ENCODE results near the gene BNC2. TPM values are rescaled to one million over a fixed set of nuclear protein-coding genes. Genes with fewer than 3 reads are reported as not detected.
"Not testable (repeated sequence)": the region's sequence is repeated elsewhere in the genome, so short reads cannot be mapped to it uniquely, and the experiment has no call there.

Gene BNC2
- not detected for total RNA-seq

GRCh38 chr9:16870596-16871335 lies at the start of gene BNC2:
BNC2 (minus strand) TSS chr9:16870670; CDS start chr9:16870648, 22 bp downstream.
- H3K36me3 Mint-ChIP-seq: peaks cover 0 to 6% of the 10 kb centered on the region in 2 donors
- no peaks in the 10 kb centered on the region for H3K9me3 Mint-ChIP-seq
- no peak for DNase-seq (ENCODE audit: low spot score in 2 of 2)
- no peak within 1 kb of the TSS for H3K27ac Mint-ChIP-seq
- no peak for ATAC-seq

- peaks cover 0 to 7% of the 10 kb centered on the region in 2 donors for H3K36me3 Mint-ChIP-seq
- ATAC-seq: no peak
- H3K9me3 Mint-ChIP-seq: peaks cover 21 to 24% of the 10 kb centered on the region in 2 donors
- no peak overlapping the region for H3K27ac Mint-ChIP-seq
- no peak for DNase-seq (ENCODE audit: low spot score in 2 of 2)
Measured at GRCh38 chr9:16918920-16919319, 48.5 kb upstream of the BNC2 start.

GRCh38 chr9:16915126-16915831 lies 44.8 kb upstream of the BNC2 start:
- DNase-seq (ENCODE audit: low spot score in 2 of 2): no peak
- no peak overlapping the region for H3K27ac Mint-ChIP-seq
- ATAC-seq: no peak
- H3K9me3 Mint-ChIP-seq: peaks cover 20 to 21% of the 10 kb centered on the region in 2 donors
- H3K36me3 Mint-ChIP-seq: peaks cover 0 to 7% of the 10 kb centered on the region in 2 donors

- peaks cover 16% of the 10 kb centered on the region in 2 donors for H3K9me3 Mint-ChIP-seq
- no peaks in the 10 kb centered on the region for H3K36me3 Mint-ChIP-seq
- DNase-seq (ENCODE audit: low spot score in 2 of 2) (no peak), ATAC-seq (no peak)
- no peak overlapping the region for H3K27ac Mint-ChIP-seq
Measured at GRCh38 chr9:16912197-16912596, 41.7 kb upstream of the BNC2 start.

- not testable (repeated sequence) for ATAC-seq; H3K36me3 Mint-ChIP-seq; H3K27ac Mint-ChIP-seq; DNase-seq (ENCODE audit: low spot score in 2 of 2)
- H3K9me3 Mint-ChIP-seq: peaks cover 13 to 14% of the 10 kb centered on the region in 2 donors
Measured at GRCh38 chr9:16908206-16908605, 37.7 kb upstream of the BNC2 start.

- Mint-ChIP-seq H3K27ac (no peak overlapping the region), H3K9me3 (peaks cover 12 to 16% of the 10 kb centered on the region in 2 donors), H3K36me3 (peaks cover 0 to 5% of the 10 kb centered on the region in 2 donors)
- DNase-seq (ENCODE audit: low spot score in 2 of 2) (no peak), ATAC-seq (no peak)
Measured at GRCh38 chr9:16904655-16905054, 34.2 kb upstream of the BNC2 start.

GRCh38 chr9:16901590-16901989 lies 31.1 kb upstream of the BNC2 start:
- H3K27ac Mint-ChIP-seq: no peak overlapping the region
- peaks cover 11% of the 10 kb centered on the region in 2 donors for H3K9me3 Mint-ChIP-seq
- DNase-seq (ENCODE audit: low spot score in 2 of 2) (no peak), ATAC-seq (no peak)
- peaks cover 0 to 5% of the 10 kb centered on the region in 2 donors for H3K36me3 Mint-ChIP-seq

GRCh38 chr9:16899606-16900005 lies 29.1 kb upstream of the BNC2 start:
- H3K36me3 Mint-ChIP-seq: peaks cover 5 to 6% of the 10 kb centered on the region in 2 donors
- DNase-seq (ENCODE audit: low spot score in 2 of 2): no peak
- H3K9me3 Mint-ChIP-seq: peaks cover 6 to 13% of the 10 kb centered on the region in 2 donors
- no peak for ATAC-seq
- no peak overlapping the region for H3K27ac Mint-ChIP-seq

- ATAC-seq (no peak), DNase-seq (ENCODE audit: low spot score in 2 of 2) (no peak)
- peaks cover 5 to 6% of the 10 kb centered on the region in 2 donors for H3K36me3 Mint-ChIP-seq
- peaks cover 6 to 13% of the 10 kb centered on the region in 2 donors for H3K9me3 Mint-ChIP-seq
- no peak overlapping the region for H3K27ac Mint-ChIP-seq
Measured at GRCh38 chr9:16898464-16898863, 28.0 kb upstream of the BNC2 start.

GRCh38 chr9:16888594-16888993 lies 18.1 kb upstream of the BNC2 start:
- DNase-seq (ENCODE audit: low spot score in 2 of 2) (no peak), ATAC-seq (no peak)
- peaks cover 9 to 10% of the 10 kb centered on the region in 2 donors for H3K9me3 Mint-ChIP-seq
- H3K36me3 Mint-ChIP-seq: peaks cover 1 to 3% of the 10 kb centered on the region in 2 donors
- no peak overlapping the region for H3K27ac Mint-ChIP-seq

- no peak for DNase-seq (ENCODE audit: low spot score in 2 of 2)
- Mint-ChIP-seq H3K36me3 (peaks cover 8 to 16% of the 10 kb centered on the region in 2 donors), H3K27ac (no peak overlapping the region), H3K9me3 (peaks cover 19 to 22% of the 10 kb centered on the region in 2 donors)
- ATAC-seq: no peak
Measured at GRCh38 chr9:16885931-16886330, 15.5 kb upstream of the BNC2 start.

GRCh38 chr9:16884952-16885513 lies 14.6 kb upstream of the BNC2 start:
- DNase-seq (ENCODE audit: low spot score in 2 of 2): no peak
- peaks cover 19 to 25% of the 10 kb centered on the region in 2 donors for H3K9me3 Mint-ChIP-seq
- no peak for ATAC-seq
- no peak overlapping the region for H3K27ac Mint-ChIP-seq
- H3K36me3 Mint-ChIP-seq: peaks cover 8 to 16% of the 10 kb centered on the region in 2 donors

GRCh38 chr9:16884373-16884772 lies 13.9 kb upstream of the BNC2 start:
- Mint-ChIP-seq H3K27ac (no peak overlapping the region), H3K9me3 (peaks cover 19 to 25% of the 10 kb centered on the region in 2 donors), H3K36me3 (peaks cover 8 to 16% of the 10 kb centered on the region in 2 donors)
- DNase-seq (ENCODE audit: low spot score in 2 of 2): no peak
- ATAC-seq: no peak

GRCh38 chr9:16883586-16883985 lies 13.1 kb upstream of the BNC2 start:
- Mint-ChIP-seq H3K36me3 (peaks cover 8 to 16% of the 10 kb centered on the region in 2 donors), H3K9me3 (peaks cover 19 to 25% of the 10 kb centered on the region in 2 donors), H3K27ac (no peak overlapping the region)
- ATAC-seq (no peak), DNase-seq (ENCODE audit: low spot score in 2 of 2) (no peak)

- not testable (repeated sequence) for ATAC-seq; DNase-seq (ENCODE audit: low spot score in 2 of 2); H3K27ac Mint-ChIP-seq
- H3K36me3 Mint-ChIP-seq: peaks cover 8 to 16% of the 10 kb centered on the region in 2 donors
- peaks cover 20 to 25% of the 10 kb centered on the region in 2 donors for H3K9me3 Mint-ChIP-seq
Measured at GRCh38 chr9:16882440-16882839, 12.0 kb upstream of the BNC2 start.

- ATAC-seq (no peak), DNase-seq (ENCODE audit: low spot score in 2 of 2) (no peak)
- Mint-ChIP-seq H3K36me3 (peaks cover 8 to 25% of the 10 kb centered on the region in 2 donors), H3K27ac (no peak overlapping the region), H3K9me3 (peaks cover 15 to 24% of the 10 kb centered on the region in 2 donors)
Measured at GRCh38 chr9:16879416-16879815, 8.9 kb upstream of the BNC2 start.

GRCh38 chr9:16877256-16877655 lies 6.8 kb upstream of the BNC2 start:
- Mint-ChIP-seq H3K27ac (no peak overlapping the region), H3K36me3 (peaks cover 4 to 17% of the 10 kb centered on the region in 2 donors), H3K9me3 (peaks cover 8 to 19% of the 10 kb centered on the region in 2 donors)
- no peak for DNase-seq (ENCODE audit: low spot score in 2 of 2)
- no peak for ATAC-seq

Measured in activated naive CD4-positive, alpha-beta T cell treated with anti-CD3 and anti-CD28 coated beads, Interleukin-2, amount 50 U/mL, for 72 hours (primary cell).